GM21576 (cell line): Measurements from ENCODE around the gene ANKRD36B.
"Not testable (repeated sequence)": the region's sequence is repeated elsewhere in the genome, so short reads cannot be mapped to it uniquely, and the experiment has no call there.

Experiments used
- ATAC-seq: cut with Tn5 transposase; IDR thresholded peaks from one replicate; pipeline ENCODE4 v1.9.1; 2021; ENCODE audit warnings: mild to moderate bottlenecking, moderate library complexity; ENCODE audit not compliant: unreplicated experiment

ANKRD36B gene

DNA sequence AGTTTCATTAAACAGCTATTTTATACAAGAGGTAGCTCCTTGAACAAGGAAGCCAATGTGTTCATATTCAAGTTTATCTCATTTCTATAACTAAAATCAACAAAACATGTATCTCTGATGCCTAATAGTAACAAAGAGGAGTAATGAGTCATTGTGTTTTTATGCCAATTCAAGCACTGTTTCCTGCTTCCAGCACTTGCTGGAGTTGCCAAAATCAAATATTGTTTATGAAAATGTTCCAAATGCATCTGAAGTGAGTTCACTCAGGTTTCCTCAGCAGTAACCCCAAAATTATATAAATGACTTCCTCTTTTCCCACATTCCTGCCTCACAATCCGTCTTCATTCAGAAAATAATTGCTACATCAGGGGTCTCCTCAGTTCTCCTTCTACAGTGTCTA is 39.2 kb downstream of the ANKRD36B start:
- ATAC-seq, result not testable (repeated sequence)

DNA sequence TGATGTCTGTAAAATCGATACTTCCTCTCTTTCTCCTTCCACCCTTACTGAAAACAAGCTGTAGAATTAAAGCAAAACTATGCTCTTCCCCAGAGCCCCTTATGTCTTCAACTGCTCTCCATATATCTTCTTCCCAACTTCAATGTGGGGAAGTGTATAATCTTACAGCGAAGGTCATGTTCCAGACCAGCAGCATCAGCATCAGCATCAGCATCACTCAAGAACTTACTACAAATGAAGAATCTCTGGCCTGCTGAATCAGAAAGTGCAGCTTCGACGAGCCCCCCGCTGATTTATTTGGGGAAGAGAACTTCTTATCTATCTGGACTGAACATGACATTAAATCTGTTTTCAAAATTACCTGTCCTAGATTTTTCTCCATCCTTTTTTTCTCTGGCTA is 40.6 kb downstream of the ANKRD36B start:
- ATAC-seq, result not testable (repeated sequence)

DNA sequence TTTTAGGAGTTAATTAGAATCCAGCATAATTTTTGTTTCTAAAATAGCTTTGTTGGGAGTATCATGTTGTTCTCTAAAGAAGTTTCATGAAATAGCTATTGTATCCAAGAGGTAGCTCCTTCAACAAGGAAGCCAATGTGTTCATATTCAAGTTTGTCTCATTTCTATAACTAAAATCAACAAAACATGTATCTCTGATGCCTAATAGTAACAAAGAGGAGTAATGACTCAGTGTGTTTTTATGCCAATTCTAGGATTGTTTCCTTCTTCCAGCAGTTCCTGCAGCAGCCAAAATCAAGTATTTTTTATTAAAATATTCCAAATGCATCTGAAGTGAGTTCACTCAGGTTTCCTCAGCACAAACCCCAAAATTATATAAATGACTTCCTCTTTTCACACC is 41.1 kb downstream of the ANKRD36B start:
- ATAC-seq, result not testable (repeated sequence)

DNA sequence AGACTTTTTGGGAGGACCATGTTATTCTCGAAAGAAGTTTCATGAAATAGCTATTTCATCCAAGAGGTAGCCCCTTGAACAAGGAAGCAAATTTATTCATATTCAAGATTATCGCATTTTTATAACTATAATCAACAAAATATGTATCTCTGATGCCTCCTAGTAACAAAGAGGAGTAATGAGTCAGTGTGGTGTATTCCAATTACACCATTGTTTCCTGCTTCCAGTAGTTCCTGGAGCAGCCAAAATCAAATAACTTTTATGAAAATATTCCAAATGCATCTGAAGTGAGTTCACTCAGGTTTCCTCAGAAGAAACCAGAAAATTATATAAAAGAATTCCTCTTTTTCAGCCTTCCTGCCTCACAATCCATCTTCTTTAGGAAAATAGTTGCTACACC is 43.0 kb downstream of the ANKRD36B start:
- no peak for ATAC-seq

DNA sequence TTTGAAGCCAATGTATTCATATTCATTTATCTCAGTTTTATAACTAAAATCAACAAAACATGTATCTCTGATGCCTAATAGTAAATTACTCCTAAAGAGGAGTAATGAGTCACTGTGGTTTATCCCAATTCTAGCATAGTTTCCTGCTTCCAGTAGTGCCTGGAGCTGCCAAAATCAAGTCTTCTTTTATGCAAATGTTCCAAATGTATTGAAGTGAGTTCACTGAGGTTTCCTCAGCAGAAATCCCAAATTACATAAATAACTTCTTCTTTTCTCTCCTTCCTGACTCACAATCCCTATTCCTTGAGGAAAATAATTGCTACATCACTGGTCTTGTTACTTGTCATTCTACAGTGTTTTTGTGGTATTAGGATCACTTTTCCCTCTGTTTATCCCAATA is 44.8 kb downstream of the ANKRD36B start:
- ATAC-seq, result not testable (repeated sequence)

DNA sequence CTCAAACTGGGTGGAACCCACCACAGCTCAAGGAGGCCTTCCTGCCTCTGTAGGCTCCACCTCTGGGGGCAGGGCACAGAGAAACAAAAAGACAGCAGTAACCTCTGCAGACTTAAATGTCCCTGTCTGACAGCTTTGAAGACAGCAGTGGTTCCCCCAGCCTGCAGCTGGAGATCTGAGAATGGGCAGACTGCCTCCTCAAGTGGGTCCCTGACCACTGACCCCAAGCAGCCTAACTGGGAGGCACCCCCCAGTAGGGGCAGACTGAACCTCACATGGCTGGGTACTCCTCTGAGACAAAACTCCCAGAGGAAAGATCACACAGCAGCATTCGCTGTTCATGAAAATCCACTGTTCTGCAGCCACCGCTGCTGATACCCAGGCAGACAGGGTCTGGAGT is 63.8 kb downstream of the ANKRD36B start:
- ATAC-seq, result not testable (repeated sequence)

DNA sequence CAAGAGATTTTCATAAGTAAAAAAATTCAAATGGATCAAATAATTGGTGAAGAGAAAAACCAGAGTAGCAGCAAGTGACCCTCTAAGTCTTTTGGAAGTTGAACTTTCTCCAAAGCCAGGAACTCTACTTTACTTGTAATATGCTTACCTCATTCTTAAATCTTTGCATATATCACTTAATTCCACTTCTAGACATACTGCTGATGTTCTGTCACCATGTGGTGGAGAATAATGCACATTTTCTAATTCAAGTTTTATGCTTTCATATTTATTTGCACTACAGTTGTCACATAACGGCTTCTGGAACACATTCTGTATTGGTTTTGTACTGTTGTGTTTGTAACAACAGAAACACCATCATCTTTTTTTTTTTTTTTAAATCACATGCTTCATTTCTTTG is 65.9 kb downstream of the ANKRD36B start:
- ATAC-seq, result not testable (repeated sequence)

DNA sequence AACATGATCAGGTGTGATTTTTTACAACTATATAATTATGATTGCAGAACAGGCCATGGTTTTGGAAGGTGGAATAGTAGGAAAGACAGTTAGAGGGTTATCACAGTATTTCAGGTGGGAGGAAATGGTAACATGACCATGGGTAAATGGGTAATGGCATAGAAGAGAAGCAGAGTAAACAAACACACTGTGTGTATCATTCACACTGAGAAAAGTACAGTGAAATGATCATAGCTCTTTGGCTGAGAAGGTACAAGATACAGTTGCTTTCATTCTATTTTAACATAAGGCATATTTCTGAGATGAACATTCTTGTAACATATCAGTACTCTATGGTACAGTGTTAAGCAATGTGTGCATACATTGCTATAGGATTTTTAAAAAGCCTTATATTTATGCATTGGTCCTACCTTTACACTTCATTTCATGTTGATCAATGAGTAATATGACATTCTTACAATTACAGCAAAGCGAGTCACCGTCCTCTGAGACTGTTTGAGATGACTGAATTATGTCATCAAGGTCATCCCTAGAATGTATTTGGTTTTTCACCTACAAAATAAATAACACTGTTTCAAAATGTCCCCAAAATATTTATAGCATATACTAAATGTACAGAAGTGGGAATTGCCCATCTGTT is 66.6 kb downstream of the ANKRD36B start:
- ATAC-seq, result not testable (repeated sequence)

DNA sequence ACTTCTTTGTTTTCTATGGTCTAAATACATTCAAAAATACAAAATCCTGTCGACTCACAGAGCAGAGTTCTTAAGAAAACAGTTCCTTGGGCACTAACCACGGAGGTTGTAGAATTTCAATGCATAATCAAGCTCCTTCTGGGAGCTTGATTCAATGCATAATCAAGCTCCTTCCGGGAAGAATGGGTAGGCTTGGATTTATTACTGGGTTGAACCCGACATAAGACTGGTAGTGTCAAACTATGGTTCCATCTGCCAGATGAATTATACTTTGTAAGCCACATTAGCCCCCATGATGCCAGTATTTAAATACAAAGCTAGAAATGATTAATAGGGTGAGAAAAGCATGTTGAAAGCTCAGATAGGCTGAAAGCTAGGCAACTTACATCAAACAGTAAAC is 94.0 kb downstream of the ANKRD36B start:
- not testable (repeated sequence) for ATAC-seq

DNA sequence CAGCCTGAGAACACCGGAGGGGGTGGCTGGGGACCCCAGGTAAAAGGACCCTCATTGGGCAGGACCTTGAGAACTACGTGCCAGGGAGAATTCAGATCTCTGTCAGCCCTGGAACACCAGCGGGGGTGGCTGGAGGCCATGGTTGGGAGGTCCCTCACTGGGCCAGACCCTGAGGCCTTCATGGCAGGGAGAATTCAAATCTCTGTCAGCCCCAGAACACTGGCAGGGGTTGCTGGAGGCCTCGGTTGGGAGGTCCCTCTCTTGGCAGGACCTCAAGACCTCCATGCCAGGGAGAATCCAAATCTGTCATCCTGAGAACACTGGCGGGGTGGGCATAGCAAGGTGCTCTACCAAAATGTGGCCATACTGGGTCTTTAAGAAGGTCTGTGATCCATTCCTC is 99.5 kb downstream of the ANKRD36B start:
- not testable (repeated sequence) for ATAC-seq
